GM18517 (cell line): ENCODE results near the gene GNG7.
A peak's percentile ranks its signal among the peaks of the same experiment; 100 is the strongest.
"Not testable (repeated sequence)": the region's sequence is repeated elsewhere in the genome, so short reads cannot be mapped to it uniquely, and the experiment has no call there.

Source experiments
- ATAC-seq: cut with Tn5 transposase; IDR thresholded peaks from one replicate; pipeline ENCODE4 v1.9.1; 2021; ENCODE audit warnings: mild to moderate bottlenecking, moderate library complexity; ENCODE audit not compliant: unreplicated experiment

GNG7 gene

GRCh38 chr19:2579678-2580280, 122.7 kb downstream of the GNG7 start:
- ATAC-seq: no peak

- no peak for ATAC-seq
Observed at GRCh38 chr19:2578901-2579677, 123.4 kb downstream of the GNG7 start.

GRCh38 chr19:2578391-2578890, 124.1 kb downstream of the GNG7 start:
- no peak for ATAC-seq

GRCh38 chr19:2577722-2578335, 124.7 kb downstream of the GNG7 start:
- ATAC-seq: no peak

- ATAC-seq: no peak
Observed at GRCh38 chr19:2575734-2576481, 126.6 kb downstream of the GNG7 start.

GRCh38 chr19:2574971-2575630, 127.4 kb downstream of the GNG7 start:
- ATAC-seq: no peak

- no peak for ATAC-seq
Observed at GRCh38 chr19:2574478-2574931, 128.0 kb downstream of the GNG7 start.

- ATAC-seq: no peak
Observed at GRCh38 chr19:2573916-2574315, 128.6 kb downstream of the GNG7 start.

GRCh38 chr19:2572152-2572551, 130.3 kb downstream of the GNG7 start:
- not testable (repeated sequence) for ATAC-seq

GRCh38 chr19:2569596-2570465, 132.7 kb downstream of the GNG7 start:
- ATAC-seq: no peak

GRCh38 chr19:2567996-2568395, 134.5 kb downstream of the GNG7 start:
- no peak for ATAC-seq

- ATAC-seq: no peak
Observed at GRCh38 chr19:2567580-2567979, 134.9 kb downstream of the GNG7 start.

GRCh38 chr19:2563546-2563945, 138.9 kb downstream of the GNG7 start:
- ATAC-seq: not testable (repeated sequence)

- peak; percentile 78 for ATAC-seq
Observed at GRCh38 chr19:2561895-2562294, 140.6 kb downstream of the GNG7 start.

- ATAC-seq: peak; percentile 2
Observed at GRCh38 chr19:2561221-2561620, 141.3 kb downstream of the GNG7 start.

- no peak for ATAC-seq
Observed at GRCh38 chr19:2560369-2560768, 142.1 kb downstream of the GNG7 start.

- no peak for ATAC-seq
Observed at GRCh38 chr19:2558543-2558942, 144.0 kb downstream of the GNG7 start.

GRCh38 chr19:2558131-2558530, 144.4 kb downstream of the GNG7 start:
- not testable (repeated sequence) for ATAC-seq

- ATAC-seq: no peak
Observed at GRCh38 chr19:2557093-2557440, 145.4 kb downstream of the GNG7 start.
